HepG2 (cell line): ENCODE results near the gene TBC1D10B. TPM values are rescaled to one million over a fixed set of nuclear protein-coding genes. Genes with fewer than 3 reads are reported as not detected.
A peak's percentile ranks its signal among the peaks of the same experiment; 100 is the strongest.

Experiments
- ATAC-seq: fragments of 200-7000 bp; cut with Tn5 transposase; 3 replicates; pipeline ENCODE4 v1.9.1; 2020; ENCODE audit warnings: mild to moderate bottlenecking, moderate library complexity
- BruUV-seq: library from RNA; stranded (reverse); fragments of 400-500 nt; replicated peaks from 2 replicates; lab custom pipeline; 2021; lab: Mats Ljungman, UMichigan
- CTCF ChIA-PET: fragments of 300-600 bp; formaldehyde crosslinking; extraction: SDS; loops from one replicate; lab custom pipeline; 2021; ENCODE audit warnings: low total read pairs, inconsistent platforms, low intra/inter-chr PET ratio; lab: Yijun Ruan, JAX
- POLR2A ChIA-PET: fragments of 350-600 bp; sonication (Branson Sonifier 250); formaldehyde crosslinking; loops from one replicate; lab custom pipeline; 2020; ENCODE audit warnings: antibody characterized with exemption, inconsistent platforms; lab: Yijun Ruan, JAX
- DNase-seq: peaks from one replicate; pipeline ENCODE4 v3.0.0-alpha.2; 2015; ENCODE audit warnings: low spot score
- FAIRE-seq: peaks from 3 replicates; lab custom pipeline; 2011; peaks lifted over from hg19 to GRCh38; lab: Jason Lieb, UNC
- H2AFZ ChIP-seq: one replicate; pipeline ENCODE4 v1.6.1; 2011; ENCODE audit warnings: low read length, inconsistent platforms
- H3K27ac ChIP-seq: fragments of 300-600 bp; 3 replicates; pipeline ENCODE4 v1.8.0; 2011; ENCODE audit warnings: mixed run types, mild to moderate bottlenecking, mixed read lengths, low read length, inconsistent platforms; ENCODE audit not compliant: insufficient read depth; ENCODE audit errors: extremely low read length
- H3K27me3 ChIP-seq, 2 experiments: fragments of 200-600 bp in 1 of 2; 2 replicates in 1 of 2; 3 replicates in 1 of 2; pipeline versions ENCODE4 v1.6.0 to v1.8.0; 2011; ENCODE audit warnings: low read length in 2 of 2, mild to moderate bottlenecking in 2 of 2, moderate library complexity in 2 of 2, inconsistent platforms in 1 of 2; ENCODE audit not compliant: insufficient read depth in 2 of 2, control insufficient read depth in 1 of 2
- H3K36me3 ChIP-seq, 2 experiments: fragments of 200-600 bp in 1 of 2; replicated peaks in 1 of 2; 2 replicates in 1 of 2; 3 replicates in 1 of 2; pipeline versions ENCODE4 v1.5.1 to v1.8.0; 2011; ENCODE audit warnings: low read length in 2 of 2, inconsistent platforms in 1 of 2; ENCODE audit not compliant: insufficient read depth in 2 of 2, control insufficient read depth in 1 of 2
- H3K4me1 ChIP-seq: 2 replicates; pipeline ENCODE4 v1.5.1; 2012; ENCODE audit warnings: low read length, inconsistent platforms; ENCODE audit not compliant: insufficient read depth
- H3K4me2 ChIP-seq: 2 replicates; pipeline ENCODE4 v1.6.0; 2011; ENCODE audit warnings: low read depth, low read length, inconsistent platforms
- H3K4me3 ChIP-seq, 3 experiments: fragments of 200-600 bp in 1 of 3; sonication (generic), shearing (Covaris generic) in 1 of 3; replicated peaks in 1 of 3; 2 replicates each; pipeline ENCODE4 v1.5.1; 2011 to 2016; ENCODE audit warnings: low read length in 3 of 3, inconsistent platforms in 2 of 3, low read depth in 2 of 3, mild to moderate bottlenecking in 2 of 3, control low read depth in 1 of 3, mixed read lengths in 1 of 3; ENCODE audit not compliant: insufficient read depth in 1 of 3
- H3K79me2 ChIP-seq: one replicate; pipeline ENCODE4 v1.6.1; 2011; ENCODE audit warnings: low read length, inconsistent platforms; ENCODE audit not compliant: insufficient read depth
- H3K9ac ChIP-seq: 2 replicates; pipeline ENCODE4 v1.6.0; 2011; ENCODE audit warnings: mild to moderate bottlenecking, low read depth, low read length, inconsistent platforms; ENCODE audit not compliant: insufficient read depth
- H3K9me3 ChIP-seq: 2 replicates; pipeline ENCODE4 v1.5.1; 2012; ENCODE audit warnings: mild to moderate bottlenecking, low read length
- H4K20me1 ChIP-seq: 2 replicates; pipeline ENCODE4 v1.6.0; 2011; ENCODE audit warnings: inconsistent platforms, mild to moderate bottlenecking, low read length, moderate library complexity; ENCODE audit not compliant: insufficient read depth
- AGO2 ChIP-seq: fragments of 200-400 bp; formaldehyde crosslinking; optimal IDR thresholded peaks from 2 replicates; pipeline ENCODE3; 2017; ENCODE audit warnings: mild to moderate bottlenecking, low read depth, low read length, moderate library complexity
- DPF2 ChIP-seq: sonication (generic); formaldehyde crosslinking; IDR thresholded peaks from 2 replicates; pipeline ENCODE4 v1.4.0; 2020; ENCODE audit warnings: mild to moderate bottlenecking, low read depth, missing genetic modification reagents, borderline replicate concordance
- ZC3H13 ChIP-seq: sonication (generic); formaldehyde crosslinking; IDR thresholded peaks from 2 replicates; pipeline ENCODE4 v1.8.1; 2023; ENCODE audit warnings: mild to moderate bottlenecking, missing genetic modification reagents, moderate library complexity
- ZKSCAN1 ChIP-seq: fragments of 150-350 bp; IDR thresholded peaks from 2 replicates; pipeline ENCODE4 v1.6.1; 2014; ENCODE audit warnings: low read length
- ZNF24 ChIP-seq: fragments of 450-650 bp; IDR thresholded peaks from 2 replicates; pipeline ENCODE4 v1.6.1; 2017; ENCODE audit warnings: antibody characterized with exemption, mild to moderate bottlenecking
- ZNF660 ChIP-seq: sonication (generic); formaldehyde crosslinking; IDR thresholded peaks from 2 replicates; pipeline ENCODE4 v1.5.1; 2020; ENCODE audit warnings: mild to moderate bottlenecking, low read depth, missing genetic modification reagents, borderline replicate concordance
- ZNF740 ChIP-seq: sonication (generic); formaldehyde crosslinking; IDR thresholded peaks from 2 replicates; pipeline ENCODE4 v1.4.0; 2020; ENCODE audit warnings: missing genetic modification reagents
- ZNF772 ChIP-seq: sonication (generic); formaldehyde crosslinking; IDR thresholded peaks from 2 replicates; pipeline ENCODE4 v1.5.0; 2020; ENCODE audit warnings: mild to moderate bottlenecking, missing genetic modification reagents
- WGBS: methylation state at CpG from one replicate; pipeline ENCODE4 v1.1.6; 2017; ENCODE audit warnings: low lambda C conversion rate; 5-methylcytosine and 5-hydroxymethylcytosine counted together
- in situ Hi-C: cut with HindIII; loops from 2 replicates; pipeline ENCODE4 v1.10.0; 2017; ENCODE audit warnings: low pct_unique_long_range_greater_than_20kb; ENCODE audit not compliant: extremely low pct_ligation_motif_present
- intact Hi-C: fragments of 100-400 bp; cut with micrococcal nuclease; formaldehyde crosslinking; loops from one replicate; pipeline ENCODE4 v1.10.0; 2022; ENCODE audit not compliant: unreplicated experiment
- polyA plus RNA-seq, 8 experiments: library from polyadenylated mRNA; depleted of rRNA in 3 of 8; stranded (reverse) in 7 of 8; unstranded in 1 of 8; fragments of >200 nt; fragmentation: Illumina TruSeq in 4 of 8; extraction: Trizol in 4 of 8; gene quantifications; 2 replicates each; pipeline versions ENCODE4 v1.2.1 to v1.2.3, GENCODE V29; 2011 to 2016; ENCODE audit warnings: low read depth in 4 of 8, missing spikeins in 1 of 8, mixed read lengths in 1 of 8; ENCODE audit not compliant: insufficient read depth in 1 of 8
- total RNA-seq, 5 experiments: library from RNA; depleted of rRNA; stranded (reverse); fragments of >200 nt; fragmentation: Illumina TruSeq; extraction: Trizol; gene quantifications; 2 replicates each; pipeline ENCODE4 v1.2.3, GENCODE V29; 2016; ENCODE audit warnings: low read depth in 1 of 5

TBC1D10B gene
- total and polyA plus RNA-seq, 2 of the 13 experiments (the other 11 are each of a cell fraction or from before 2014, with no cell fraction given) = 15.7 to 24.8 TPM

- Histone ChIP-seq H3K9ac (no peak overlapping the region), H3K27me3 (no peaks in the 10 kb centered on the region), H3K36me3 (peaks cover 3 to 17% of the 10 kb centered on the region in 2 experiments; a peak in 4 of 5 replicates), H4K20me1 (no peaks in the 10 kb centered on the region; the same call in 1 of the 2 replicates), H3K27ac (no peak overlapping the region), H3K4me2 (no peak overlapping the region), H3K79me2 (peaks cover 17% of the 10 kb centered on the region), H3K4me3 (no peak overlapping the region), H3K4me1 (peaks cover 55% of the 10 kb centered on the region), H3K9me3 (no peaks in the 10 kb centered on the region), H2AFZ (no peak overlapping the region)
- no peak for ATAC-seq
- BruUV-seq = no TSS peak
- 90% methylated on average over 19 of the region's 23 CpGs for whole genome bisulfite sequencing
- intact Hi-C loops (no loop called here), in situ Hi-C loops (no loop called here)
- no peak for DNase-seq
- POLR2A ChIA-PET = interaction anchor here (2.9 kb wide), 1 partner anchor 9 kb away, joined by 16 read pairs; the partner anchor contains the start of gene ZNF771
- TF ChIP-seq AGO2 (peak; percentile 47), ZKSCAN1 (0 out of 2 replicates have a peak, but pooled peaks have one; percentile 62), ZC3H13 (peak; percentile 42; the same call in 1 of the 2 replicates), DPF2 (CRISPR knock-in tag) (no peak), ZNF660 (no peak), ZNF772 (no peak), ZNF24 (no peak), ZNF740 (0 out of 2 replicates have a peak, but pooled peaks have one; percentile 32)
- FAIRE-seq = no peak
- CTCF ChIA-PET = no interaction called here
Measured at GRCh38 chr16:30398661-30399434, 28.6 kb upstream of the TBC1D10B start.
